Esophagus muscularis mucosa (tissue), 4 donors: ENCODE measurements around the gene DCAF11. TPM values are rescaled to one million over a fixed set of nuclear protein-coding genes. Genes with fewer than 3 reads are reported as not detected.

ENCODE experiments used
- DNase-seq: peaks from one replicate; pipeline ENCODE4 v3.0.0-alpha.2; 2017; ENCODE audit errors: extremely low spot score
- H3K27ac ChIP-seq, 4 donors: fragments of 200-600 bp; sonication (generic); replicated peaks in 1 of 4; 1 replicate in 3 of 4; 2 replicates in 1 of 4; pipeline ENCODE4 v1.5.1; 2016 to 2019; ENCODE audit warnings: mild to moderate bottlenecking in 1 of 4
- H3K27me3 ChIP-seq, 4 donors: fragments of 200-600 bp; sonication (generic); one replicate each; pipeline versions ENCODE4 v1.5.1 to v1.6.0; 2016 to 2019
- H3K36me3 ChIP-seq, 4 donors: fragments of 200-600 bp; sonication (generic); one replicate each; pipeline ENCODE4 v1.5.1; 2016 to 2019
- H3K4me1 ChIP-seq, 4 donors: fragments of 200-600 bp; sonication (generic); one replicate each; pipeline ENCODE4 v1.5.1; 2016 to 2019
- H3K4me3 ChIP-seq, 4 donors: fragments of 200-600 bp; sonication (generic); 1 replicate in 2 of 4; 2 replicates in 2 of 4; pipeline ENCODE4 v1.5.1; 2016 to 2019; ENCODE audit warnings: mild to moderate bottlenecking in 4 of 4, moderate library complexity in 1 of 4
- H3K9me3 ChIP-seq, 4 donors: fragments of 200-600 bp; sonication (generic); 1 replicate in 3 of 4; 2 replicates in 1 of 4; pipeline ENCODE4 v1.5.1; 2016 to 2019
- EP300 ChIP-seq: sonication (generic); formaldehyde crosslinking; IDR thresholded peaks from one replicate; pipeline ENCODE4 v1.6.1; 2017; ENCODE audit warnings: antibody characterized with exemption
- POLR2A ChIP-seq: fragments of 450-650 bp; IDR thresholded peaks from one replicate; pipeline ENCODE4 v1.6.1; 2017; ENCODE audit warnings: antibody characterized with exemption, moderate library complexity, mild to moderate bottlenecking, low read depth
- POLR2AphosphoS5 ChIP-seq, 2 donors: sonication (generic); formaldehyde crosslinking; IDR thresholded peaks; one replicate each; pipeline ENCODE4 v1.6.1; 2017; ENCODE audit warnings: antibody characterized with exemption in 2 of 2
- WGBS: methylation state at CpG from one replicate; pipeline ENCODE4 v1.1.5; 2018; 5-methylcytosine and 5-hydroxymethylcytosine counted together
- intact Hi-C: fragments of 100-400 bp; cut with DNase I; formaldehyde crosslinking; loops from one replicate; pipeline ENCODE4 v1.15.1; 2023
- total RNA-seq, 4 donors: library from RNA; depleted of rRNA; stranded (reverse); fragments of >200 nt; gene quantifications; one replicate each; pipeline versions ENCODE4 v1.1.0 to v1.2.1, GENCODE V29; 2016
- TF ChIP-seq, protein P1 (sequence below), 3 experiments: fragments of 200-600 bp in 2 of 3; fragments of 450-650 bp in 1 of 3; sonication (generic) in 2 of 3; IDR thresholded peaks; one replicate each; pipeline ENCODE4 v1.5.1; 2017 to 2019; ENCODE audit warnings: antibody characterized with exemption in 3 of 3, mild to moderate bottlenecking in 2 of 3, moderate library complexity in 1 of 3

The DCAF11 gene
- total RNA-seq, 4 donors from 2014 or later: 56.0 to 74.9 (median 66.8) TPM

DNA sequence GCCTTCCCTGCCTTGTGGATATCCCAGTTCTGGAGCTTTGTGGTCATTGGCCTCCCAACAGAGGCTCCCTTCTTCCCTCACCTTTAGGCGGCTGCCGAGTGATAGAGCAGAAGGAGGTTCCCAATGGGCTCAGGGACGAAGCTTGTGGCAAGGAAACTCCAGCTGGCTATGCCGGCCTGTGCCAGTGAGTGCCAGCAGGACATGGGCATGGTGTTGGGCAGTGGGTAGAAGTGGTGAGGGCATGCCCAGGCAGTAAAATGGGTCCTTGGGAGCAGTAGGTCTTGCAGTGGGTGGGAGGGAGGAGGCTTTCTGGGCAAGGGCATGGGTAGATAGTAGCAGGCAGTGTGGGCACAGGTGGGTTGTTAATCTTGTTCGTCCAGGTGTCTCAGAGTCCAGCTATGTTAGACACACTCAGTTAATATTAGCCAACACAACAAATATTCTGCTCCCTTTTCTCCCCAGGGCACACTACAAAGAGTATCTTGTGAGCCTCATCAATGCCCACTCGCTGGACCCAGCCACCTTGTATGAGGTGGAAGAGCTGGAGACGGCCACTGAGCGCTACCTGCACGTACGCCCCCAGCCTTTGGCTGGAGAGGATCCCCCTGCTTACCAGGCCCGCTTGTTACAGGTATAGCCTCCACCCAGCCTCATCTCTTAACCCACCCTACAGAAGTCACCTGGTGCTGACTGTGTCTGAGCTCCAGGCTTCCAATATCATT is 45.4 kb downstream of the DCAF11 start:
- peaks cover 64 to 77% (median 72%) of the 10 kb centered on the region in 4 donors for H3K36me3 ChIP-seq
- TF ChIP-seq, protein P1, sequence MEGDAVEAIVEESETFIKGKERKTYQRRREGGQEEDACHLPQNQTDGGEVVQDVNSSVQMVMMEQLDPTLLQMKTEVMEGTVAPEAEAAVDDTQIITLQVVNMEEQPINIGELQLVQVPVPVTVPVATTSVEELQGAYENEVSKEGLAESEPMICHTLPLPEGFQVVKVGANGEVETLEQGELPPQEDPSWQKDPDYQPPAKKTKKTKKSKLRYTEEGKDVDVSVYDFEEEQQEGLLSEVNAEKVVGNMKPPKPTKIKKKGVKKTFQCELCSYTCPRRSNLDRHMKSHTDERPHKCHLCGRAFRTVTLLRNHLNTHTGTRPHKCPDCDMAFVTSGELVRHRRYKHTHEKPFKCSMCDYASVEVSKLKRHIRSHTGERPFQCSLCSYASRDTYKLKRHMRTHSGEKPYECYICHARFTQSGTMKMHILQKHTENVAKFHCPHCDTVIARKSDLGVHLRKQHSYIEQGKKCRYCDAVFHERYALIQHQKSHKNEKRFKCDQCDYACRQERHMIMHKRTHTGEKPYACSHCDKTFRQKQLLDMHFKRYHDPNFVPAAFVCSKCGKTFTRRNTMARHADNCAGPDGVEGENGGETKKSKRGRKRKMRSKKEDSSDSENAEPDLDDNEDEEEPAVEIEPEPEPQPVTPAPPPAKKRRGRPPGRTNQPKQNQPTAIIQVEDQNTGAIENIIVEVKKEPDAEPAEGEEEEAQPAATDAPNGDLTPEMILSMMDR (IDR thresholded peaks at IDR 0.05): no peak
- intact Hi-C loops: loop anchor here (5.0 kb wide), 1 partner anchor 53 kb away; no protein-coding TSS in a partner anchor
- H3K9me3 ChIP-seq: no peaks in the 10 kb centered on the region
- peaks cover 27 to 45% (median 38%) of the 10 kb centered on the region in 4 donors for H3K4me1 ChIP-seq
- DNase-seq: no peak
- H3K27me3 ChIP-seq: no peaks in the 10 kb centered on the region
- H3K4me3 ChIP-seq: no peak overlapping the region
- WGBS: 82% methylated on average over 10 of the region's 11 CpGs
- H3K27ac ChIP-seq: peak overlapping the region; percentile 88 to 92 (median 90)

DNA sequence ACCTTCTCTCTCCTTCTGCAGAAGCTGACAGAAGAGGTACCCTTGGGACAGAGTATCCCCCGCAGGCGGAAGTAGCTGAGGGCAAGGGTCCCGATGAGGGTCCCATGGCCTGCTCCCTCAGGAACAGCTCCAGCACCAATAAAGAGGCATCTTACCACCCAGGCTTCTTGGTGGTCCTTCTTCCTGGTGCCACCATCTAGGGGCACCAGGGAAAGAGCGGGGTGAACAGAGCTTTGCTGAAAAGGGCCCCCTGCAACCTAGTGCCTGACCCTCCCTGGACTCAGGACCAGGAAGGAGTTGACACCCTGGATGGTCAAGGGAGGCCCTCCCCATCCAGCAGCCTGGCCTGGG is 45.9 kb downstream of the DCAF11 start:
- Histone ChIP-seq H3K36me3 (peaks cover 64 to 77% (median 72%) of the 10 kb centered on the region in 4 donors), H3K27ac (peak overlapping the region; percentile 88 to 92 (median 90)), H3K9me3 (no peaks in the 10 kb centered on the region), H3K27me3 (no peaks in the 10 kb centered on the region), H3K4me3 (peak overlapping the region in 1 of 4 donors; percentile 66), H3K4me1 (peaks cover 27 to 48% (median 39%) of the 10 kb centered on the region in 4 donors)
- no peak for DNase-seq
- intact Hi-C loops: loop anchor here (5.0 kb wide), 1 partner anchor 53 kb away; no protein-coding TSS in a partner anchor
- 86% methylated on average over 1 of the region's 4 CpGs for WGBS
- TF ChIP-seq POLR2A: no peak
- TF ChIP-seq, protein P1 (IDR thresholded peaks at IDR 0.05): no peak

DNA sequence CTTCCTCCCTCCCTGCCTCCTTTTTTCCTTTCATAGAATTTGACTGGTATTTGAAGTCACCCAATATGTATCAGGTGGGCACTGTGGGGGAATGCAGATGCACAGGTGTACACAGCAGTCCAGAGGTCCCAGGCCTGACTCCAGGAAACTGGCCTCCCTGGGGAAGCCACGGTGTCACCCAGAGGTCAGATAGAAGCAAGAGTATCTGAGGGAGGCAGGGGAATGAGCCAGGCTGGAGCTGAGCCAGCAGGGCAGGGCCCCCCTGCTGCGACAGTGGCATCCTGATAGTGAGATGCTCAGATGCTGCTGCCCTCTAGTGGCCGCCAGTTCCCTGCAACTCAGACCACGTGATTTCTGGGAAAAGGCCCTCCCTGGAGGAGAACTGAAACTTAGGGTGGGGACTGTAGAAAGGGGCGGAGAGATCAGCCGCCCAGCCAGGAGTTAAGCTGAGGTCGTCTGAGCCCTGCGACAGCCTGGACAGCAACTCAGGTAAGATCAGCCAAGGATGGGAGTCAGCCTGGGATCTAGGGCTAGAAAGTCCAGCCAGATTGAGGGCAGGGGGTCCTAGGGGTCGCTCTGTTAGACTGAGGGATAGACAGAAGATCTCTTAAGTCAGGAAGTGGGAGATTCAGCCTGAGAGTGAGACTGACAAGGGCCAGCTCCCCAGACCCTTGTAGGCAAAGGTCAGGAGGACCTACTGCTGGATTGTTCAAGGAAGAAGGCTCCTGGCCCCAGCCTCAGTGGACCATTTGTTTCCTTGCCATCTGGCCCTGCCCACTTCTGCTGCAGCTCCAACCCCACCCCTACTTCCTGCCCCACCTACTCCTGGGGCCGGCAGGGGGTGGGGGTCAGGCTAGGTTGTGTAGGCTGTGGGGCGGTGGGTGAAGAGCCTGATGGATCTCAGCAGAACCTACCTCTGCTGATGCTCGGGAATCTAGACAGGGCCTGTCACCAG is 46.5 kb downstream of the DCAF11 start, which contains the start of gene IRF9:
Gene IRF9, plus strand, starts transcription at position 416 of the 955 bp plus-strand sequence. CDS start 880 bp downstream, outside the sequence.
- H3K27me3 ChIP-seq: no peaks in the 10 kb centered on the region
- TF ChIP-seq EP300: no peak
- TF ChIP-seq POLR2A: no peak
- TF ChIP-seq POLR2AphosphoS5 (IDR thresholded peaks at IDR 0.05): peak; percentile 90 to 98
- TF ChIP-seq, protein P1 (IDR thresholded peaks at IDR 0.05): peak in 2 of 3 experiments; percentile 94 to 95
- H3K36me3 ChIP-seq: peaks cover 64 to 77% (median 72%) of the 10 kb centered on the region in 4 donors
- no peaks in the 10 kb centered on the region for H3K9me3 ChIP-seq
- intact Hi-C loops: loop anchor here (5.0 kb wide), 1 partner anchor 54 kb away; no protein-coding TSS in a partner anchor
- peak; percentile 99 for DNase-seq
- peaks cover 27 to 48% (median 39%) of the 10 kb centered on the region in 4 donors for H3K4me1 ChIP-seq
- H3K27ac ChIP-seq: peak within 1 kb of the TSS; percentile 88 to 92 (median 90)
- peak within 1 kb of the TSS; percentile 66 to 73 (median 69) for H3K4me3 ChIP-seq
- 0% methylated on average over 12 of the region's 12 CpGs for WGBS

DNA sequence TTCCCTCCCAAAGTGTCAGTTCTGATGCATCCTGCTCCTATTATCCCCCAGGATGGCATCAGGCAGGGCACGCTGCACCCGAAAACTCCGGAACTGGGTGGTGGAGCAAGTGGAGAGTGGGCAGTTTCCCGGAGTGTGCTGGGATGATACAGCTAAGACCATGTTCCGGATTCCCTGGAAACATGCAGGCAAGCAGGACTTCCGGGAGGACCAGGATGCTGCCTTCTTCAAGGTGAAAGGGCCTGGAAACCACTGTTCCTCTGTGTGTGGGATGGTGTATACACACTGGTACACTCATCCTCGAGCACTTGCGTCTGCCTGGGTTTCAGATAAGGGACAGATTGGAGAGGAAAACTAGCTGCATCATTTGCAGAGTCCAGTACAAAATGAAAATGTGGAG is 47.5 kb downstream of the DCAF11 start:
- peak overlapping the region; percentile 66 to 73 (median 69) for H3K4me3 ChIP-seq
- H3K27ac ChIP-seq: peak overlapping the region; percentile 88 to 92 (median 90)
- no peak for TF ChIP-seq EP300
- TF ChIP-seq, protein P1 (IDR thresholded peaks at IDR 0.05): no peak
- no peak for TF ChIP-seq POLR2AphosphoS5 (IDR thresholded peaks at IDR 0.05)
- no peak for TF ChIP-seq POLR2A
- intact Hi-C loops: loop anchor here (5.0 kb wide), 1 partner anchor 55 kb away; no protein-coding TSS in a partner anchor
- WGBS: no CpG with 5 or more reads among the region's 8 CpGs
- no peaks in the 10 kb centered on the region for H3K27me3 ChIP-seq
- peaks cover 64 to 77% (median 72%) of the 10 kb centered on the region in 4 donors for H3K36me3 ChIP-seq
- peaks cover 27 to 48% (median 39%) of the 10 kb centered on the region in 4 donors for H3K4me1 ChIP-seq
- DNase-seq: no peak
- H3K9me3 ChIP-seq: no peaks in the 10 kb centered on the region
